GM18499 (cell line): ENCODE data around the gene OLFM1.

ENCODE experiments used
- ATAC-seq: cut with Tn5 transposase; IDR thresholded peaks from one replicate; pipeline ENCODE4 v1.9.1; 2021; ENCODE audit warnings: moderate number of reproducible peaks; ENCODE audit not compliant: insufficient read depth, unreplicated experiment

OLFM1 gene

DNA sequence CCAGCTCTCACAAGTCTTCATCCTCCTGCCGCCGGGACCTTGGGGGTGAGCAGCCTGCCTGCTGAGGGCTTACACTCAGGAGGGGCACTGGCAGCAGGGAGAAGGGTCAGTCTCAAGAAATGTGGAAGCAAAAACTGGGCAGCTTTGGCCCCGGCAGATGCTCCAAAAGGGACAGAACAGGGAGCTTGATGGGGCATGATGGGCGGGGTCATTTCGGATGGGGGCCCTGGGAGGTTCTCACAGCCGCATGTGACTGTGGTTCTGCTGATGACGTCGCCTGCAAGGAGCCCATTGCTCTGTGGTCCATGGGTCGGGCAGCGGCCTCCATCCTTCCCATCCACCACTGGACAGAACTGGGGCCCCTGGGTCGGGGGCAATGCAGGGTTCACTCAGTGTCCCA is 76.6 kb downstream of the OLFM1 start:
- ATAC-seq = no peak

DNA sequence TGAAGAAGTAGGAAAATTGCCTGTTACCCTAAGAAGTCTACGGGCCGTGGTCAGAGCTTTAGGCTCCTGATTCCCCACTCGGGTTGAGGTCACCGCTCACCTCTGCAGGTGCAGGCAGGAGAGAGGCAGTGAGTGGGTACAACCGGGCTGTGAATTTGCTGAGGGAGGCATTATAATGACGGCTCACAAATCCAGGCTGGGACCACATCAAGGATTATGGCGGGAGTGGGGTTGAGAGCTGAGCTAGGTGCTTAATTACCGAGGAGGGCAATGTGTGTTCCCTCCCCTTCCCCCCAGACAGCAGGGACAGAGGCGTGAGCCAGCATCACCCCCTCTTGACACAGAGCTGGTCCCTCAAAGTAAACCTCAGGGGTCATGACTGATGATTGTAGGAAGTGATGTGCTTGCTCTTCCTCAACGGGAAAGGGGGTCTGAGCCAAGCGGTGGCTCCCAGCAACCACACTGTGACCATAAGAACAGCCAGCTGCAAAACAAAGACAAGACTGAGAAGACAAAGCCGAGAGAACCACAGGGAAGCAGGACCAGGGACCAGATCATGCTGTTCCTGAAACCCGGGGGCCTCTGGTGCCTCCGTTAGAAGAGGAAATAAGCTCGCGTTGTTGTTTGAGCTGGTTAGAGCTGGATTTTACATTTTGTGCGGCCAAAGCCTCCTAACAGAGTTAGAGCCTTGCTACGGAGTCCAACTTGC is 77.7 kb downstream of the OLFM1 start:
- ATAC-seq = no peak

DNA sequence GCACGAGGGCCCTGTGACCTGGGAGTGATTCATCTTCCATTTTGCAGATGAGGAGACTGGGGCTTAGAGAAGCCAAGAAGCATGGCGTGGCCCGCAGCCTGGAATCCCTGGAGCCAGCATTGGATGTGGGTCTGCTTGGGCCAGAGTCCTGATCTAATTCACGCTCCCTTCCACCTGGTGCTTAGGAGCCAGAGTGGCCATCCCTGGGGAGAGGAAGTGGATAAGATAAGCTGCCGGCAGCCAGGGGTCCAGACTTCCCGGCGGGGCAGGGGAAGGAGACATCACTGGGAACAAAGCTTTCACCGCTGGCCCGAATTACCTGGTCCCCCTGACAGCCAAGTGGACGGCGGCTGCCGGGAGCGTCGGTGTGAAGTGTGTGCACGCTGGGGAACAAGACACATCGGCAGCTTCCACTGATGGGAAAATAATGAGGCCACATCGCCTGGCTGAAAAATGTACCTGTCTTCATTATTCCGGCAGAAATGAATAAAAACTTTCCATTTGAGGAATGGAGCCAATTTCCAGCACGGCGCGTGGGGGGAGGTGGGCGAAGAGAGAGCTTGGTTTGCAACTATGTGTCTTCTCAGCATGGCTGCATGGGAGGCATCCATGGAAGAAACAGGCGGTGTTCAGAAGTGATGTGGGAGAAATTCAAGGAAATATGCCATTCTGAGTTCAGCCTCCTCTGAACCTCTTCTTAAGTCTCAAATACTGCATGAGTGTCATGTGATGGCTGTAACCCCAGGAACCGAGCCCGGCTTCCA is 78.5 kb downstream of the OLFM1 start:
- no peak for ATAC-seq

DNA sequence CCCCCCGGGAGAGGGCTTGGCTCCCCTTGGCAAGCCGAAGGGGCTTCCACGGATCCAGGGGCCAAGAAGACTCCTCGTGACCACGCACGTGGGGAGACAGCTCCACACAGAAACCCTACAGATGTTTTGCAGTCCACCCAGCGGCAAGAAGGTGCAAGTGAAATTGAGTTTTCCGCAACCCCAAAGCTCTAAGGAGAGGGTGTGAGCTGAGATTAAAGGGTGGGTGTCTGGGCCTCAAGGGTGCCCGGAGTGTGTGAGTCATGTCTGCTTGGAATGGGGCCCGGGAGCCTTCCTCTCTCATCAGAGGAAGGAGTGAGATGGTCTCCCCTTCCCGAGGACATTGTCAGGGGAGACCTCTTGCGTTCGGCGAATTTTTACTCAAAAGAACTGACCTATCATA is 79.1 kb downstream of the OLFM1 start:
- ATAC-seq = no peak

DNA sequence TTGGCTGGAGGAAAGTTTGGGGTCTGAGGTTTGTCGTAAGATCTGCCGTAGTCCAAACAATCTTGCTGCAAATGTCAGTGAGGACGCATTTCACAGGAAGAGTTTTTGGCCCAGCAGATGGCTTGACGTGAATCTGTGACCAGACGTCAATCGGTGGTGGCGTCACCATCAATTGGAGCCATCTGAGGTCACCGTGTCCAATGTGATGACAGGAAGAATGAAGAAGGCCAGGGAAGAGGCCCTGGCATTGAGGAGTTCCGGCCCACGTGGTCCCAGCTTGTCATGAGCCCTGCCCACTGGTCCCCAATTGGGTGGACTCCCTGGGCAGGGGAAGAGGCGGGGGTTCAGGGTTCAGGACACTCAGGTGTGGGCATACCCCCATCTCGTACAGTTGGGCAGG is 79.9 kb downstream of the OLFM1 start:
- no peak for ATAC-seq

DNA sequence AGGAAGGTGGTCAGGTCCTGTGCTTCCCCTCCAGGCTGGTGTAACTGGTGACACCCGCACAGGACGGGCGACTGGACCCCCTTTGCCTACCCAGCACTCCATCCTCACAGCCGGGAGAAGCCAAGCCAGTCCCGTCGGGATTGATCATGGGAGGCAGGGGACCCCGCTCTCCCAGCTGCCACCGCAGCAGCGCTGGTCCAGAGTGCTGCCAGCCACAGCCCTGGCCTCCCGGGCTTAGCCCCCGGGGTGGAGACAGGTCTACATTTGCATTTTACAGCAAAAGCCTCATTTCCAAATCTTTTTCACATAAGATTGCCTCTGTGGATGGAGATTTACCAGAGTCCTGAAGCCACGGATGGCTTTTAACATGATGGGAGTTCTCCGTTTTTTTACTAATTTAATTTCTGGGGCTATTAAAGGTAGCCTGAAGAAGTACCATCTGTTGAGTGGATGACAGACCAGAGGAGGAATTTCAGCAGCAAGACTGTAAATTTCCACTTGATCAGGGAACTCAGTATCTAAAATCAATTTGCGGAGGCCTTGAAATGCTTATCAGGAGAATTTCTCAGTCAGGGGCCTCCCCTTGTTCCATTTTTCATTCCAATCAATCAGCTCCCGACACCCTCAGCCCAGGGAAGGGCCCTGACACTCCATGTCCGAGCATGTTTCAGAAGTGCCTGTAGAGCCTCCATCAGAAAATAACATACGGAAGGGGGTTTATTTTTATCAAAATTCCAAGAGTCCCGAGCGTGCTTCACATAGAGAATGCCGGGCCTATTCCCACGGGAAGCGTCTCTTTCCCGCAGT is 80.6 kb downstream of the OLFM1 start:
- ATAC-seq = no peak

DNA sequence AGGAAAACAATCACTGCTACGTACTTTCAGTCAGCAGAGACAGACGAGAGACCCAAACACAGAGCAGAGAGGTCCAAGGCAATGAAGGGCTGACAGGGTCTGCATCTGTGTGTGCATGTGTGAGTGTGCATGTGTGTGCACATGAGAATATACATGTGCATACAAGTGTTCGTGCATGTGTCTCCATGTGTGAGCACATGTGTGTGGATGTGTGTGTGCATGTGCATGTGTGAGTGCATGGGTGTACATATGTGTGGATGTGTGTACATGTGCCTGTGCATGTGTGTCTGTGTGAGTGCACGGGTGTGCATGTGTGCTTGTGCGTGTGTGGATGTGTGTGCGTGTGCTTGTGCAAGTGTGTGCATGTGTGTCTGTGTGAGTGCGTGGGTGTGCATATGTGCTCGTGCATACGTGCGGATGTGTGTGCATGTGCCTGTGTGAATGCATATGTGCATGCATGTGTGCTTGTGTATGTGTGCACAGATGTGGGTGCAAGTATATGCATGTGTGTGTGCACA is 82.3 kb downstream of the OLFM1 start:
- ATAC-seq = no peak

DNA sequence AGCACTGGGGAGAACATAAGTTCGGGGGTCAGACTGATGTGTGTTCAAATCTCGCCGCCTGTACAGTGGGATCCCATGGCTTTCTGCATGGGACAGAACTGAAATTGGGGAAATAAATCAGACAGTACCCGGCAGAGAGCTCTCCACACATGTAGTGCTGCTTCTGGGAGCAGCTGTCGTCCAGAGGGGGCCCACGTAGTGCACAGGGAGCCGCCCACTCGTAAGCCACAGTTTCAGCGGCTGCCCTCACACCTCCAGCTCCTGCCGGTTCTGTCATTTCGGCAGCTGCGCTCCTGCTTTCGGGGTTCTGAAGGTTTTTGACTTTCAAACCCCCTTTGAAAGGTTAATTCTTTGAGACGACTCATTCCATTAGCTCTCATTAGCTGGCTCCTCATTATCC is 83.1 kb downstream of the OLFM1 start:
- no peak for ATAC-seq
